ENCODE data around the gene TTYH1.

DNA sequence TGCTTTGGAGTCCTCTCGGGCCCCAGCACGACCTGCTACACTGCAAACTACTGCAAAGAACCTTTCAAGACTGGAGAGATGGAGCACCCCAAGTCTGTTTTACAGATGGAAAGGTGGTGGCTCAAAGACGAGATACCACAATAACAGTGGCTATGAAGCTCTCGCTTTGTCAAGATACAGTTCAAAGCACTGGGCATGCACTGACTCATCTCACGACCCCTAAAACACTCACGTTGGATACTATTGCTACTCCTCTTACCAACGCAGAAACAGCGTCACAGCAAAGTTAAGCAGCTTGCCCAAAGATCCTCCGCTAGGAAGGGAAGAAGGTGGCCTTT, 26.5 kb upstream of the TTYH1 start:
- TF ChIP-seq POLR2A (IDR thresholded peaks at IDR 0.05; ENCODE audit: low read length): no peak
- no peak for TF ChIP-seq GATA1 (IDR thresholded peaks at IDR 0.05; ENCODE audit: low read depth, low read length)

Measured in erythroblast (primary cell).